NT2/D1 (cell line): Measurements from ENCODE around the gene RAMP3.

ENCODE experiments used
- SUZ12 ChIP-seq: IDR thresholded peaks from 2 replicates; pipeline ENCODE4 v1.6.1; 2011; ENCODE audit not compliant: insufficient read length, insufficient read depth; ENCODE audit errors: extremely low read depth
- YY1 ChIP-seq: IDR thresholded peaks from 2 replicates; pipeline ENCODE4 v1.6.1; 2011; ENCODE audit not compliant: insufficient read length, insufficient read depth
- ZNF274 ChIP-seq: IDR thresholded peaks from 2 replicates; pipeline ENCODE4 v1.6.1; 2011; ENCODE audit warnings: mild to moderate bottlenecking, low read depth, low read length

DNA sequence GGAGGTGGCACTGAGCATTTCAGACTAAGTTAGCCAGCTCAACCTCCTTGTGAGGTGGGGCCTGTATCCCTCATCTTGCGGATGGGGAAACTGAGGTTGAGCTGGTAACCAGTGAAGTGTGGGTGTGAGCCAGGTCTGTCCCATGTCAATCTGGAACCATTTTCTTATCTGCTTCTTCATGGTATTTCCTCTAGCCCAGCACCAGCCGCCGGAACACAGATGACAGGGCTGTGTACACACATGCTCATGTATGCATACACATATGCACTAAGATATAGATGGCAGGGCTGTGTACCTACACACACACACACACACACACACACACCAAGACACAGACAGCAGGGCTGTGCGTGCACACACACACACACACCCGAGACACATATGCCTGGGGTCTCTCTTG, 18.5 kb downstream of the RAMP3 start:
- TF ChIP-seq ZNF274 (no peak), YY1 (no peak), SUZ12 (no peak)
